B cell (primary cell): ENCODE data around the gene LYSMD3.

Experiments
- CTCF ChIP-seq: fragments of 200-600 bp; IDR thresholded peaks from one replicate; pipeline ENCODE4 v1.8.0; 2022; ENCODE audit warnings: antibody characterized with exemption, mild to moderate bottlenecking
- EZH2 ChIP-seq: IDR thresholded peaks from 2 replicates; pipeline ENCODE4 v1.6.1; 2012; ENCODE audit warnings: borderline replicate concordance, low read depth, mild to moderate bottlenecking, moderate library complexity, low read length; ENCODE audit not compliant: insufficient read depth, poor library complexity, severe bottlenecking

DNA sequence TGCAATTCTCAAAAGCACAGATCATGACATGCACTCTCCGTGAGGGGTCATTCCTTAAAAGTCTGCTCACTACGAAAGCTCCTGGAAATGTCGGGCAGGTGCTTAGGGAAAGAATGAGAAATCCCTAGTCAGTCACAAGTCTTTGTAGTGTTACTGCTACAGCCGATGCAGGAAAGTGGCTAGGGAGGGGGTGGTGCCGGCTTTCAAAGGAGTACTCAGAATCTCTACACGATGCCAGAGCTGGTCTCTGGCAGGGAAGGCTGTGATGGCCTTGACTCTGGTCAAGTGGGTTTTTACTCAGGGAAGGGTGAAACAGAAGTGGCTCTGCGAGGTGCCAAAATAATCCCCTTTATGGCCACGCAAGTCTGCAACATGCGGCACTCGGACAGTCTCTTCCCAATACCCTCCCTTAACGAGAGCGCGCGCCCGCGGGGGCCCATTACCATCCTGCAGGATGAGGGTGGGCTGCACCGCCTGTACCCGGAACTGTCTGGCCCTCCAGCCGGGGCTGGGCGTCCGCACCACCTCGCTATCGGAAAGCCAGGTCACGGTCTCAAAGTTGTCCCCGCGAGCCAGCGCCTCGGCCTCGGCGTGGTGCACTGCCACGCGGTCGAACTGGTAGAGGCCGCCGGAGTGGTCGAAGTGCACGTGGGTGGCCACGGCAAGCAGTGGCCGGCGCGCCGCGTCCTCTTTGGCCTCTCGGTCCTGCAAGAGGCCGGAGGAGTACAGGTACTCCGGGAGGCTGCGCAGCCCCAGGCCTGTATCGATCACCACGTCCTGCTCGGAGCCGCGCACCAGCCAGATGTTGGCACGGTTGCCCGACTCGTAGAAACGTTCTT, 55.8 kb downstream of the LYSMD3 start:
- no peak for TF ChIP-seq CTCF
- TF ChIP-seq EZH2: no peak
